ENCODE measurements around the gene C6orf163. TPM values are rescaled to one million over a fixed set of nuclear protein-coding genes. Genes with fewer than 3 reads are reported as not detected.

C6orf163 gene
- total RNA-seq, 2 experiments from 2014 or later: 1.4 to 2.8 TPM

GRCh38 chr6:87401832-87402231, 57.2 kb downstream of the C6orf163 start:
- H3K4me3 ChIP-seq (ENCODE audit: low read depth, low read length, poor library complexity, severe bottlenecking): no peak overlapping the region
- H3K4me2 ChIP-seq (ENCODE audit: low read length): no peak overlapping the region
- TF ChIP-seq, protein P1, sequence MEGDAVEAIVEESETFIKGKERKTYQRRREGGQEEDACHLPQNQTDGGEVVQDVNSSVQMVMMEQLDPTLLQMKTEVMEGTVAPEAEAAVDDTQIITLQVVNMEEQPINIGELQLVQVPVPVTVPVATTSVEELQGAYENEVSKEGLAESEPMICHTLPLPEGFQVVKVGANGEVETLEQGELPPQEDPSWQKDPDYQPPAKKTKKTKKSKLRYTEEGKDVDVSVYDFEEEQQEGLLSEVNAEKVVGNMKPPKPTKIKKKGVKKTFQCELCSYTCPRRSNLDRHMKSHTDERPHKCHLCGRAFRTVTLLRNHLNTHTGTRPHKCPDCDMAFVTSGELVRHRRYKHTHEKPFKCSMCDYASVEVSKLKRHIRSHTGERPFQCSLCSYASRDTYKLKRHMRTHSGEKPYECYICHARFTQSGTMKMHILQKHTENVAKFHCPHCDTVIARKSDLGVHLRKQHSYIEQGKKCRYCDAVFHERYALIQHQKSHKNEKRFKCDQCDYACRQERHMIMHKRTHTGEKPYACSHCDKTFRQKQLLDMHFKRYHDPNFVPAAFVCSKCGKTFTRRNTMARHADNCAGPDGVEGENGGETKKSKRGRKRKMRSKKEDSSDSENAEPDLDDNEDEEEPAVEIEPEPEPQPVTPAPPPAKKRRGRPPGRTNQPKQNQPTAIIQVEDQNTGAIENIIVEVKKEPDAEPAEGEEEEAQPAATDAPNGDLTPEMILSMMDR (conservative IDR thresholded peaks at IDR 0.05; ENCODE audit: low read length): no peak
- TF ChIP-seq EZH2phosphoT487 (IDR thresholded peaks at IDR 0.05; ENCODE audit: borderline replicate concordance, low read depth, low read length): no peak
- H4K20me1 ChIP-seq (ENCODE audit: insufficient read depth, low read length): no peaks in the 10 kb centered on the region
- no peaks in the 10 kb centered on the region for H3K79me2 ChIP-seq (ENCODE audit: insufficient read depth, low read depth, low read length)
- intact Hi-C loops (cut with micrococcal nuclease; ENCODE audit: unreplicated experiment): loop anchor here (10.0 kb wide), 1 partner anchor 763 kb away; the partner anchor contains the start of gene CNR1
- ChIA-PET CTCF (ENCODE audit: unreplicated experiment) (no interaction called here), POLR2A (interaction anchor here (0.6 to 1.1 kb wide), 6 partner anchors 11 to 1045 kb away, joined by 3 to 5 read pairs (median 3); no protein-coding TSS in a partner anchor)
- BruUV-seq (replicated peaks): no TSS peak
- DNase-seq (ENCODE audit: low spot score): no peak
- H3K36me3 ChIP-seq (ENCODE audit: insufficient read depth, low read length): no peaks in the 10 kb centered on the region
- H3K9me3 ChIP-seq (ENCODE audit: low read length): no peaks in the 10 kb centered on the region
- H3K27ac ChIP-seq (ENCODE audit: low read depth, low read length, poor library complexity, severe bottlenecking): no peak overlapping the region
- no peaks in the 10 kb centered on the region for H3K9me2 ChIP-seq (ENCODE audit: insufficient read depth, low read length)
- H2AFZ ChIP-seq (ENCODE audit: low read length): no peak overlapping the region
- peaks cover 5% of the 10 kb centered on the region for H3K4me1 ChIP-seq (ENCODE audit: insufficient read depth, low read length, poor library complexity, severe bottlenecking)

GRCh38 chr6:87407561-87407900, 62.9 kb downstream of the C6orf163 start:
- Histone ChIP-seq H4K20me1 (ENCODE audit: insufficient read depth, low read length) (no peaks in the 10 kb centered on the region), H3K9me3 (ENCODE audit: low read length) (no peaks in the 10 kb centered on the region), H3K4me2 (ENCODE audit: low read length) (peak overlapping the region; percentile 86), H3K4me3 (ENCODE audit: low read depth, low read length, poor library complexity, severe bottlenecking) (peak overlapping the region; percentile 85), H3K4me1 (ENCODE audit: insufficient read depth, low read length, poor library complexity, severe bottlenecking) (peaks cover 5% of the 10 kb centered on the region), H3K79me2 (ENCODE audit: insufficient read depth, low read depth, low read length) (no peaks in the 10 kb centered on the region), H3K9me2 (ENCODE audit: insufficient read depth, low read length) (no peaks in the 10 kb centered on the region), H3K36me3 (ENCODE audit: insufficient read depth, low read length) (no peaks in the 10 kb centered on the region), H2AFZ (ENCODE audit: low read length) (peak overlapping the region; percentile 98), H3K27ac (ENCODE audit: low read depth, low read length, poor library complexity, severe bottlenecking) (peak overlapping the region; percentile 50)
- intact Hi-C loops (cut with micrococcal nuclease; ENCODE audit: unreplicated experiment): loop anchor here (5.0 to 10.0 kb wide), 2 partner anchors 295 to 757 kb away; partner anchors contain the start of genes AKIRIN2 and CNR1
- DNase-seq (ENCODE audit: low spot score): peak; percentile 33
- TF ChIP-seq EZH2phosphoT487 (IDR thresholded peaks at IDR 0.05; ENCODE audit: borderline replicate concordance, low read depth, low read length): no peak
- TF ChIP-seq, protein P1 (conservative IDR thresholded peaks at IDR 0.05; ENCODE audit: low read length): no peak
- ChIA-PET POLR2A (no interaction called here), CTCF (ENCODE audit: unreplicated experiment) (interaction anchor here (1.6 kb wide), 1 partner anchor 14 kb away, joined by 5 read pairs; no protein-coding TSS in a partner anchor)
- no TSS peak for BruUV-seq (replicated peaks)

Measured in OCI-LY7 (cell line).